Activated CD8-positive, alpha-beta memory T cell treated with anti-CD3 and anti-CD28 coated beads, Interleukin-2, amount 10 ng/mL, durations not matched to agents 7 days and 5 days (primary cell): ENCODE measurements around the gene TDRKH. TPM values are rescaled to one million over a fixed set of nuclear protein-coding genes. Genes with fewer than 3 reads are reported as not detected.
"Not testable (repeated sequence)": the region's sequence is repeated elsewhere in the genome, so short reads cannot be mapped to it uniquely, and the experiment has no call there.

Source experiments
- ATAC-seq: fragments of 150-1000 bp; cut with Tn5 transposase; one replicate; pipeline ENCODE4 v1.10.0; 2021; ENCODE audit warnings: moderate library complexity
- CTCF ChIA-PET: fragments of 350-600 bp; sonication (Branson Sonifier 250); formaldehyde crosslinking; loops from one replicate; lab custom pipeline; 2021; ENCODE audit warnings: antibody characterized with exemption; lab: Charles Lee
- DNase-seq: peaks from one replicate; pipeline ENCODE4 v3.0.0-alpha.2; 2020
- H3K27ac Mint-ChIP-seq: one replicate; pipeline ENCODE4 v1.8.0; 2021; ENCODE audit warnings: mild to moderate bottlenecking, mixed read lengths
- H3K27me3 Mint-ChIP-seq: one replicate; pipeline ENCODE4 v1.8.0; 2021; ENCODE audit warnings: mixed read lengths
- H3K36me3 Mint-ChIP-seq: one replicate; pipeline ENCODE4 v1.8.0; 2021; ENCODE audit warnings: mild to moderate bottlenecking, mixed read lengths
- H3K4me1 Mint-ChIP-seq: one replicate; pipeline ENCODE4 v1.8.0; 2021; ENCODE audit warnings: mixed read lengths
- H3K4me3 Mint-ChIP-seq: one replicate; pipeline ENCODE4 v1.8.0; 2021; ENCODE audit warnings: mild to moderate bottlenecking, moderate library complexity, mixed read lengths
- H3K9me3 Mint-ChIP-seq: one replicate; pipeline ENCODE4 v1.8.0; 2022; ENCODE audit warnings: low read depth, mixed read lengths
- total RNA-seq, 2 experiments: library from RNA; stranded (reverse); gene quantifications; one replicate each; pipeline ENCODE4 v1.2.3, GENCODE V29; 2021

Gene TDRKH
- total RNA-seq, 2 experiments from 2014 or later, result 16.4 to 17.1 TPM

GRCh38 chr1:151783796-151784195 is 6.5 kb downstream of the TDRKH start:
- H3K27ac Mint-ChIP-seq, result no peak overlapping the region
- no peaks in the 10 kb centered on the region for H3K27me3 Mint-ChIP-seq
- H3K4me3 Mint-ChIP-seq, result no peak overlapping the region
- peaks cover 1% of the 10 kb centered on the region for H3K4me1 Mint-ChIP-seq
- CTCF ChIA-PET, result interaction anchor here (1.4 kb wide), 1 partner anchor 9 kb away, joined by 4 read pairs; no protein-coding TSS in a partner anchor
- ATAC-seq (no peak), DNase-seq (no peak)
- peaks cover 6% of the 10 kb centered on the region for H3K36me3 Mint-ChIP-seq
- H3K9me3 Mint-ChIP-seq, result no peaks in the 10 kb centered on the region

GRCh38 chr1:151782741-151783140 is 7.6 kb downstream of the TDRKH start:
- no peaks in the 10 kb centered on the region for H3K9me3 Mint-ChIP-seq
- CTCF ChIA-PET, result no interaction called here
- H3K27ac Mint-ChIP-seq, result no peak overlapping the region
- no peak for DNase-seq
- H3K27me3 Mint-ChIP-seq, result no peaks in the 10 kb centered on the region
- peaks cover 11% of the 10 kb centered on the region for H3K36me3 Mint-ChIP-seq
- no peak overlapping the region for H3K4me3 Mint-ChIP-seq
- H3K4me1 Mint-ChIP-seq, result no peaks in the 10 kb centered on the region
- ATAC-seq, result no peak

GRCh38 chr1:151782026-151782425 is 8.3 kb downstream of the TDRKH start:
- ATAC-seq, H3K27ac Mint-ChIP-seq, H3K9me3 Mint-ChIP-seq, H3K4me3 Mint-ChIP-seq, H3K4me1 Mint-ChIP-seq, CTCF ChIA-PET, H3K27me3 Mint-ChIP-seq, DNase-seq: not testable (repeated sequence)
- peaks cover 11% of the 10 kb centered on the region for H3K36me3 Mint-ChIP-seq

DNA sequence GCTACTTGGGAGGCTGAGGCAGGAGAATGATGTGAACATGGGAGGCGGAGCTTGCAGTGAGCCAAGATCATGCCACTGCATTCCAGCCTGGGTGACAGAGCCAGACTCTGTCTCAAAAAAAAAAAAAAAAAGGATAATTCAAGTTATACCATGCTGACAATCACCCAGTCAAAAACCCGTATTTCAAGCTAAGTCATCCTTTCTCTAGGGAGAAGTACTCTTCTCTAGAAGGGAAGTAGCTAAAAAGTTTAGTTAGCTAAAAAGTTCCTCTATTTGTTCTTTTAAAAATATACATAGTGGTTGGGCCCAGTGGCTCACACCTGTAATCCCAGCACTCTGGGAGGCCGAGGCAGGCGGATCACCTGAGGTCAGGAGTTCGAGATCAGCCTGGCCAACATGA is 9.6 kb downstream of the TDRKH start:
- H3K9me3 Mint-ChIP-seq, H3K4me1 Mint-ChIP-seq, H3K27ac Mint-ChIP-seq, CTCF ChIA-PET, ATAC-seq, DNase-seq, H3K27me3 Mint-ChIP-seq, H3K4me3 Mint-ChIP-seq: not testable (repeated sequence)
- peaks cover 18% of the 10 kb centered on the region for H3K36me3 Mint-ChIP-seq

DNA sequence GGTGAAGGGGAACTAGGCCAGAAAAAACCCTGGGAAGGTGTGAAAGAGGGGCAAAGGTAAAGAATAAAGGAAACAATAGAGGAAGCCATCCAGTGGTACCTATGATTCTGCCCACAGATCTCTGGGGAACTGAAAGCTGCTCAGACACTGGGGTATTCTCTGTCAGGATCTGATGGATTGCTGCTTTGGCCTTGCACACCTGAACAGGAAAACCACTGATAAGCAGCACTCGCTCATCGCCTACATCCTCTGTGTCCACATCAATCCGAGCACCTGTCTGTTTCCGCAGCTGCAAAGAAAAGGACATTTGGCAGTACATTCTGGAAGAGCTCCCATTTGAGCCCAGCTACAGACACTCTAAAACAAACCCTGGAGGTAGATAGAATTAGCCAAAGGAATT is 10.4 kb downstream of the TDRKH start:
- Mint-ChIP-seq H3K36me3 (peaks cover 20% of the 10 kb centered on the region), H3K4me3 (no peak overlapping the region), H3K4me1 (no peaks in the 10 kb centered on the region), H3K27ac (no peak overlapping the region), H3K9me3 (no peaks in the 10 kb centered on the region), H3K27me3 (no peaks in the 10 kb centered on the region)
- no peak for DNase-seq
- CTCF ChIA-PET, result no interaction called here
- no peak for ATAC-seq

DNA sequence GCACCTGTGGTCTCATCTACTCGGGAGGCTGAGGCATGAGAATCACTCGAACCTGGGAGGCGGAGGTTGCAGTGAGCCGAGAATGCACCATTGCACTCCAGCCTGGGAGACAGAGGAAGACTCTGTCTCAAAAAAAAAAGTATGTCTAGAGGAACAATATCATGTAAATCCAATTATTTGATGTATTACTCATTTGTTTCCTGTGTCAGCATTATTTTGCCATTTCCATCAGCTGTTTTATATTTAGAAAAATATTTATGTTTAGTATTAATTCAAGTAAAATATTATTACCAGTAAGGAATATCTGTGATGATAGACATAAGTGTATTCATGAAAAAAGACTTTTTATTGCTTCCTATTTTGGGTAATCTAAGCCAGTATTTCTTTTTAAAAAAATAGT is 13.0 kb downstream of the TDRKH start:
- H3K27ac Mint-ChIP-seq, result no peak overlapping the region
- H3K9me3 Mint-ChIP-seq, result no peaks in the 10 kb centered on the region
- CTCF ChIA-PET, result interaction anchor here (0.9 to 1.3 kb wide), 2 partner anchors 12 to 14 kb away, joined by 3 to 5 read pairs; partner anchors contain the start of gene MRPL9
- no peak overlapping the region for H3K4me3 Mint-ChIP-seq
- ATAC-seq (no peak), DNase-seq (no peak)
- H3K36me3 Mint-ChIP-seq, result peaks cover 25% of the 10 kb centered on the region
- no peaks in the 10 kb centered on the region for H3K4me1 Mint-ChIP-seq
- no peaks in the 10 kb centered on the region for H3K27me3 Mint-ChIP-seq

GRCh38 chr1:151776665-151777062 is 13.6 kb downstream of the TDRKH start:
- Mint-ChIP-seq H3K27ac (no peak overlapping the region), H3K27me3 (no peaks in the 10 kb centered on the region), H3K36me3 (peaks cover 25% of the 10 kb centered on the region), H3K4me3 (no peak overlapping the region), H3K9me3 (no peaks in the 10 kb centered on the region), H3K4me1 (no peaks in the 10 kb centered on the region)
- DNase-seq (no peak), ATAC-seq (no peak)
- CTCF ChIA-PET, result interaction anchor here (1.1 kb wide), 1 partner anchor 60 kb away, joined by 3 read pairs; no protein-coding TSS in a partner anchor

- DNase-seq, result no peak
- H3K36me3 Mint-ChIP-seq, result peaks cover 21% of the 10 kb centered on the region
- ATAC-seq, result no peak
- no peaks in the 10 kb centered on the region for H3K27me3 Mint-ChIP-seq
- no peak overlapping the region for H3K4me3 Mint-ChIP-seq
- H3K4me1 Mint-ChIP-seq, result no peaks in the 10 kb centered on the region
- CTCF ChIA-PET, result interaction anchor here (1.1 to 1.6 kb wide), 2 partner anchors 60 to 208 kb away, joined by 3 read pairs; no protein-coding TSS in a partner anchor
- H3K9me3 Mint-ChIP-seq, result no peaks in the 10 kb centered on the region
- H3K27ac Mint-ChIP-seq, result no peak overlapping the region
Measured at GRCh38 chr1:151775894-151776664, 14.2 kb downstream of the TDRKH start.

- H3K4me3 Mint-ChIP-seq, result no peak overlapping the region
- no peaks in the 10 kb centered on the region for H3K4me1 Mint-ChIP-seq
- CTCF ChIA-PET, result interaction anchor here (0.8 to 1.6 kb wide), 3 partner anchors 9 to 209 kb away, joined by 3 to 4 read pairs (median 3); no protein-coding TSS in a partner anchor
- H3K27ac Mint-ChIP-seq, result no peak overlapping the region
- no peaks in the 10 kb centered on the region for H3K27me3 Mint-ChIP-seq
- H3K9me3 Mint-ChIP-seq, result no peaks in the 10 kb centered on the region
- DNase-seq, result no peak
- peaks cover 20% of the 10 kb centered on the region for H3K36me3 Mint-ChIP-seq
- no peak for ATAC-seq
Measured at GRCh38 chr1:151774256-151774922, 15.9 kb downstream of the TDRKH start.

GRCh38 chr1:151773702-151774101 is 16.6 kb downstream of the TDRKH start:
- no peak overlapping the region for H3K4me3 Mint-ChIP-seq
- DNase-seq (no peak), ATAC-seq (no peak)
- H3K27me3 Mint-ChIP-seq, result no peaks in the 10 kb centered on the region
- no peak overlapping the region for H3K27ac Mint-ChIP-seq
- H3K36me3 Mint-ChIP-seq, result peaks cover 19% of the 10 kb centered on the region
- H3K4me1 Mint-ChIP-seq, result no peaks in the 10 kb centered on the region
- H3K9me3 Mint-ChIP-seq, result no peaks in the 10 kb centered on the region
- CTCF ChIA-PET, result no interaction called here

DNA sequence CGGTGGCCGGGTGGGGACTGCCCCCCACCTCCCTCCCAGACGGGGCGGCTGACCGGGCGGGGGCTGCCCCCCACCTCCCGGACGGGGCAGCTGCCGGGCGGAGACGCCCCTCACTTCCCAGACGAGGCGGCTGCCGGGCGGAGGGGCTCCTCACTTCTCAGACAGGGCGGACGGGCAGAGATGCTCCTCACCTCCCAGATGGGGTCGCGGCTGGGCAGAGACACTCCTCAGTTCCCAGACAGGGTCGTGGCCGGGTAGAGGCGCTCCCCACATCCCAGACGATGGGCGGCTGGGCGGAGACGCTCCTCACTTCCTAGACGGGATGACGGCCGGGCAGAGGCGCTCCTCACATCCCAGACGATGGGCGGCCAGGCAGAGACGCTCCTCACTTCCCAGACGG is 21.0 kb downstream of the TDRKH start:
- H3K4me3 Mint-ChIP-seq, H3K4me1 Mint-ChIP-seq, ATAC-seq, H3K27ac Mint-ChIP-seq, H3K36me3 Mint-ChIP-seq, H3K27me3 Mint-ChIP-seq, CTCF ChIA-PET, H3K9me3 Mint-ChIP-seq: not testable (repeated sequence)
- DNase-seq, result peak; percentile 16

DNA sequence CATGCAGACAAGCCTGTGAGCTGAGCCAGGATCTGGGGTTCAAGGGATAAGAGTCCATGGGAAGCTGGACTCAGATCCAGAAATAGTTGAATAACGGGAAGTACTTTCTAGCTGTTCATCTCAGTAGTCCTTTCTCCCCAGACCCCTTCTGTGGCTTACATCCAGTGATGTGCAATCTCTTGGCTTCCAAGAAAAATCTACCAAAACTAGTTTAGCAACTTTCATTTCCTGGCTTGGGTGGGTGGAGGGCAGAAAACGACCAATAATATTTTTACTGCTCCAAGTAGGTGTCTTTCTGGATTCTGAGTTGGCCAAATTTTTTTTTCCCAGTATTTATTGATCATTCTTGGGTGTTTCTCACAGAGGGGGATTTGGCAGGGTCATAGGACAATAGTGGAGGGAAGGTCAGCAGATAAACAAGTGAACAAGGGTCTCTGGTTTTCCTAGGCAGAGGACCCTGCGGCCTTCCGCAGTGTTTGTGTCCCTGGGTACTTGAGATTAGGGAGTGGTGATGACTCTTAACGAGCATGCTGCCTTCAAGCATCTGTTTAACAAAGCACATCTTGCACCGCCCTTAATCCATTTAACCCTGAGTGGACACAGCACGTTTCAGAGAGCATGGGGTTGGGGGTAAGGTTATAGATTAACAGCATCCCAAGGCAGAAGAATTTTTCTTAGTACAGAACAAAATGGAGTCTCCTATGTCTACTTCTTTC is 21.8 kb downstream of the TDRKH start:
- H3K36me3 Mint-ChIP-seq, H3K27ac Mint-ChIP-seq, H3K4me3 Mint-ChIP-seq, H3K9me3 Mint-ChIP-seq, H3K27me3 Mint-ChIP-seq, ATAC-seq, CTCF ChIA-PET: not testable (repeated sequence)
- peaks cover 17% of the 10 kb centered on the region for H3K4me1 Mint-ChIP-seq
- DNase-seq, result peak; percentile 7

GRCh38 chr1:151763990-151764389 is 26.3 kb downstream of the TDRKH start:
- Mint-ChIP-seq H3K27me3 (no peaks in the 10 kb centered on the region), H3K36me3 (peaks cover 24% of the 10 kb centered on the region), H3K9me3 (no peaks in the 10 kb centered on the region), H3K27ac (peak overlapping the region; percentile 98), H3K4me1 (peaks cover 36% of the 10 kb centered on the region), H3K4me3 (peak overlapping the region; percentile 93)
- CTCF ChIA-PET, result interaction anchor here (0.8 to 1.9 kb wide), 6 partner anchors 14 to 229 kb away, joined by 3 to 7 read pairs (median 4); partner anchors contain the start of gene C2CD4D
- ATAC-seq, result no peak
- DNase-seq, result peak; percentile 22
